Testis (tissue), 3 donors: Measurements from ENCODE around the gene CSAG2. TPM values are rescaled to one million over a fixed set of nuclear protein-coding genes. Genes with fewer than 3 reads are reported as not detected.
"Not testable (repeated sequence)": the region's sequence is repeated elsewhere in the genome, so short reads cannot be mapped to it uniquely, and the experiment has no call there.

Experiments used
- DNase-seq: peaks from one replicate; pipeline ENCODE4 v3.0.0-alpha.2; 2019
- H3K27ac ChIP-seq, 2 donors: fragments of 200-600 bp; sonication (generic); one replicate each; pipeline ENCODE4 v1.5.1; 2019
- H3K27me3 ChIP-seq: fragments of 200-600 bp; sonication (generic); one replicate; pipeline ENCODE4 v1.5.1; 2019
- H3K36me3 ChIP-seq: fragments of 200-600 bp; sonication (generic); one replicate; pipeline ENCODE4 v1.5.1; 2017; ENCODE audit warnings: low read depth; ENCODE audit errors: missing control alignments
- H3K4me1 ChIP-seq: fragments of 200-600 bp; sonication (generic); one replicate; pipeline ENCODE4 v1.5.1; 2019
- H3K4me3 ChIP-seq, 2 donors: fragments of 200-600 bp; sonication (generic); one replicate each; pipeline ENCODE4 v1.5.1; 2017 to 2019
- H3K9me3 ChIP-seq: fragments of 200-600 bp; sonication (generic); one replicate; pipeline ENCODE4 v1.5.1; 2017
- POLR2A ChIP-seq: fragments of 450-650 bp; IDR thresholded peaks from one replicate; pipeline ENCODE4 v1.6.1; 2017; ENCODE audit warnings: antibody characterized with exemption, mild to moderate bottlenecking, moderate library complexity
- WGBS, 2 donors: methylation state at CpG; one replicate each; pipeline ENCODE4 v1.1.5; 2018; 5-methylcytosine and 5-hydroxymethylcytosine counted together
- intact Hi-C: fragments of 100-400 bp; cut with DNase I; formaldehyde crosslinking; loops from one replicate; pipeline ENCODE4 v1.15.1; 2023; ENCODE audit warnings: low total_unique reads
- polyA plus RNA-seq: library from polyadenylated mRNA; stranded (reverse); fragments of 350-450 nt; fragmentation: Illumina TruSeq; extraction: RNeasy Lipid Tissue Mini Kit (QIAGEN cat#74804); gene quantifications from one replicate; pipeline ENCODE4 v1.2.3, GENCODE V29; 2014; ENCODE audit warnings: low read depth, low replicate concordance; ENCODE audit not compliant: insufficient read depth
- total RNA-seq, 2 donors: library from RNA; depleted of rRNA; stranded (reverse); fragments of >200 nt; gene quantifications; one replicate each; pipeline ENCODE4 v1.2.3, GENCODE V29; 2016
- TF ChIP-seq, protein P1 (sequence below), 3 experiments: fragments of 450-650 bp in 2 of 3; fragments of 200-600 bp in 1 of 3; sonication (generic) in 1 of 3; IDR thresholded peaks; one replicate each; pipeline ENCODE4 v1.5.1; 2016 to 2019; ENCODE audit warnings: antibody characterized with exemption in 3 of 3, mild to moderate bottlenecking in 2 of 3, moderate library complexity in 1 of 3

Gene CSAG2
- total and polyA plus RNA-seq, 3 donors from 2014 or later = 0.50 TPM; not detected in 2

DNA sequence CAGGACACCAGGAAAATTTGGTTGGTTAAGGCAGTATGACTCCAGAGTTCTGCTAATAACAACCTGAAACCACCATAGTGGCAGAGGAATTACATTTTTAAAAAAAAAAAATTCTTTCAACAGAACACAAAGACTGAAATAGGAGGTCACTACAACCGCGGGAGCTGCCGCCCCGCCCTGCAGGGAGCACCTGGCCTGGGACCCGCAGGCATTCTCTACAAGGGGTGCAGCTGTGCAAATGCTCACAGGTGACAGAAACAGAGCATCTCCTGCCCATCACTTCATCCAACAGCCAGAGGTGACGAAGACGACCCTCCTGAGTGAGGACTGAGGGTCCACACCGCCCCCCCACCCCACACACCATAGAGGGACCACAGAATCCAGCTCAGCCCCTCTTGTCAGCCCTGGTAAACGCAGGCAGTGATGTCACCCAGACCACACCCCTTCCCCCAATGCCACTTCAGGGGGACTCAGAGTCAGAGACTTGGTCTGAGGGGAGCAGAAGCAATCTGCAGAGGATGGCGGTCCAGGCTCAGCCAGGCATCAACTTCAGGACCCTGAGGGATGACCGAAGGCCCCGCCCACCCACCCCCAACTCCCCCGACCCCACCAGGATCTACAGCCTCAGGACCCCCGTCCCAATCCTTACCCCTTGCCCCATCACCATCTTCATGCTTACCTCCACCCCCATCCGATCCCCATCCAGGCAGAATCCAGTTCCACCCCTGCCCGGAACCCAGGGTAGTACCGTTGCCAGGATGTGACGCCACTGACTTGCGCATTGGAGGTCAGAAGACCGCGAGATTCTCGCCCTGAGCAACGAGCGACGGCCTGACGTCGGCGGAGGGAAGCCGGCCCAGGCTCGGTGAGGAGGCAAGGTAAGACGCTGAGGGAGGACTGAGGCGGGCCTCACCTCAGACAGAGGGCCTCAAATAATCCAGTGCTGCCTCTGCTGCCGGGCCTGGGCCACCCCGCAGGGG lies 10.8 kb downstream of the CSAG2 start, which contains the start of gene MAGEA3:
TSS of gene MAGEA3 (plus strand) at position 843 of the 980 bp plus-strand sequence. CDS start 2,039 bp downstream, outside the sequence.
- H3K4me1 ChIP-seq, H3K27me3 ChIP-seq, H3K9me3 ChIP-seq, DNase-seq, intact Hi-C loops, H3K4me3 ChIP-seq, H3K36me3 ChIP-seq, H3K27ac ChIP-seq: not testable (repeated sequence)
- 75% methylated on average over 5 of the region's 34 CpGs; no CpG with 5 or more reads in 1 of the 2 donors for WGBS, 2 donors

DNA sequence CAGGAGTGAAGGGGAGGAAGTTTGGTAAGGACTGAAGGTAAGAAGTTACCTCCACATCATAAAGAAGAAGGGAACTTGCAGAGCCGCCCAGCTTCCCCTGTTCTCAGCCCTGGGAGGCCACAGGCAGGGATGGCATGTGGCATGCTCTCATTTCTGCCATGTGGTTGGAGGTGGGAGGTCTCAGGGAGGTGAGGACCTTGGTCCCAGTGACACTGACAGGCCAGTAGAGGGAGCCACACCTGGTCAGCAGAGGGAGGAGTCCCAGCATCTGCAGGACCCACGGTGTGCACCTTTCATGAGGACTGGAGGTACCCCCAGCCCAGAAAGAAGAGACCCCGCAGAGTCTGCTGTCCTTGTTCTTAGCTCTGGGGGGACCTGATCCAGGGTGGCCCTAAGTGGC lies 28.1 kb downstream of the CSAG2 start:
- WGBS, 2 donors = no CpG with 5 or more reads among the region's 3 CpGs
- H3K27me3 ChIP-seq, H3K9me3 ChIP-seq, DNase-seq, H3K27ac ChIP-seq, H3K4me3 ChIP-seq, H3K36me3 ChIP-seq, intact Hi-C loops, H3K4me1 ChIP-seq: not testable (repeated sequence)

DNA sequence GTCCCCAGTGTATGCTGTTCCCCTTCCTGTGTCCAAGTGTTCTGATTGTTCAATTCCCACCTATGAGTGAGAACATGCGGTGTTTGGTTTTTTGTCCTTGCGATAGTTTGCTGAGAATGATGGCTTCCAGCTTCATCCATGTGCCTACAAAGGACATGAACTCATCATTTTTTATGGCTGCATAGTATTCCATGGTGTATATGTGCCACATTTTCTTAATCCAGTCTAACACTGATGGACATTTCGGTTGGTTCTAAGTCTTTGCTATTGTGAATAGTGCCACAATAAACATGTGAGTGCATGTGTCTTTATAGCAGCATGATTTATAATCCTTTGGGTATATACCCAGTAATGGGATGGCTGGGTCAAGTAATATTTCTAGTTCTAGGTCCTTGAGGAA lies 34.4 kb downstream of the CSAG2 start:
- intact Hi-C loops, H3K36me3 ChIP-seq, H3K27me3 ChIP-seq, H3K27ac ChIP-seq, H3K4me3 ChIP-seq, H3K4me1 ChIP-seq, DNase-seq, H3K9me3 ChIP-seq: not testable (repeated sequence)
- WGBS, 2 donors = 92 to 93% methylated on average over 3 of the region's 3 CpGs

DNA sequence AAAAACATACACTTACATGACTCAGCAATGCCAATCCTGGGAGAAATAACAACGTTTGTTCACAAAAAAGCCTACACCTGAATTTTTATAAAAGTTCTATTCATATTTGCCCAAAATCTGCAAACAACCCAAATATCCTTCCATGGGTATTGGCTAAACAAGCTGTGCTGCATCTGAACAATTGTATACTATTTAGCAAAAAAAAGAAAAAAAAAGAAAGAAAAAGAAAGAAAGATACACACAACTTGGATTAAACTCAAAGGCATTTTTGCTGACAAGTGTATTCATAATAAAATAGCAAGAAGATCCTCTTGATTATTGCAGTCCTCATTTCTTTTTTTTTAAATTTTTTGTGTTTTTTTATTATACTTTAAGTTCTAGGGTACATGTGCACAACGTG lies 34.9 kb downstream of the CSAG2 start:
- no peak overlapping the region for H3K27ac ChIP-seq
- intact Hi-C loops = no loop called here
- WGBS, 2 donors = 90 to 98% methylated on average over 1 to 2 of the region's 2 CpGs

DNA sequence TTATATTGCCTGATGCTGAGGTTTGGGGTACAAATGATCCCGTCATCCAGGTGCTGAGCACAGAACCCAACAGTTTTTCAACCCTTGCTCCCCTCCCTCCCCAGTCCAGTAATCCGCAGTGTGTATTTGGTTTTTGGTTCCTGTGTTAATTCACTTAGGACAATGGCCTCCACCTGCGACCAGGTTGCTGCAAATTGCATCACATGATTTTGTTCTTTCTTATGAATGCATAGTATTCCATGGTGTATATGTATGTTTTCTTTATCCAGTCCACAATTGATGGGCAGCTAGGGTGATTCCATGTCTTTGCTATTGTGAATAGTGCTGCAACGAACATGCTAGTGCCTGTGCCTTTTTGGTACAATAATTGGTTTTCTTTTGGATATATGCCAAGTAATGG lies 46.0 kb downstream of the CSAG2 start:
- Histone ChIP-seq H3K9me3 (no peaks in the 10 kb centered on the region), H3K4me1 (no peaks in the 10 kb centered on the region), H3K27me3 (no peaks in the 10 kb centered on the region), H3K36me3 (no peaks in the 10 kb centered on the region), H3K4me3 (no peak overlapping the region), H3K27ac (no peak overlapping the region)
- intact Hi-C loops = no loop called here
- no peak for TF ChIP-seq POLR2A
- TF ChIP-seq, protein P1, sequence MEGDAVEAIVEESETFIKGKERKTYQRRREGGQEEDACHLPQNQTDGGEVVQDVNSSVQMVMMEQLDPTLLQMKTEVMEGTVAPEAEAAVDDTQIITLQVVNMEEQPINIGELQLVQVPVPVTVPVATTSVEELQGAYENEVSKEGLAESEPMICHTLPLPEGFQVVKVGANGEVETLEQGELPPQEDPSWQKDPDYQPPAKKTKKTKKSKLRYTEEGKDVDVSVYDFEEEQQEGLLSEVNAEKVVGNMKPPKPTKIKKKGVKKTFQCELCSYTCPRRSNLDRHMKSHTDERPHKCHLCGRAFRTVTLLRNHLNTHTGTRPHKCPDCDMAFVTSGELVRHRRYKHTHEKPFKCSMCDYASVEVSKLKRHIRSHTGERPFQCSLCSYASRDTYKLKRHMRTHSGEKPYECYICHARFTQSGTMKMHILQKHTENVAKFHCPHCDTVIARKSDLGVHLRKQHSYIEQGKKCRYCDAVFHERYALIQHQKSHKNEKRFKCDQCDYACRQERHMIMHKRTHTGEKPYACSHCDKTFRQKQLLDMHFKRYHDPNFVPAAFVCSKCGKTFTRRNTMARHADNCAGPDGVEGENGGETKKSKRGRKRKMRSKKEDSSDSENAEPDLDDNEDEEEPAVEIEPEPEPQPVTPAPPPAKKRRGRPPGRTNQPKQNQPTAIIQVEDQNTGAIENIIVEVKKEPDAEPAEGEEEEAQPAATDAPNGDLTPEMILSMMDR (IDR thresholded peaks at IDR 0.05) = no peak
- DNase-seq = no peak
- 60 to 94% methylated on average over 3 to 4 of the region's 4 CpGs for WGBS, 2 donors

More for the DNA sequence above, 34.9 kb downstream of the CSAG2 start:
- H3K36me3 ChIP-seq = no peaks in the 10 kb centered on the region
- no peaks in the 10 kb centered on the region for H3K9me3 ChIP-seq
- H3K4me3 ChIP-seq = no peak overlapping the region
- no peaks in the 10 kb centered on the region for H3K4me1 ChIP-seq
- TF ChIP-seq, protein P1 (IDR thresholded peaks at IDR 0.05) = no peak
- TF ChIP-seq POLR2A = no peak
- H3K27me3 ChIP-seq = no peaks in the 10 kb centered on the region
- DNase-seq = no peak

DNA sequence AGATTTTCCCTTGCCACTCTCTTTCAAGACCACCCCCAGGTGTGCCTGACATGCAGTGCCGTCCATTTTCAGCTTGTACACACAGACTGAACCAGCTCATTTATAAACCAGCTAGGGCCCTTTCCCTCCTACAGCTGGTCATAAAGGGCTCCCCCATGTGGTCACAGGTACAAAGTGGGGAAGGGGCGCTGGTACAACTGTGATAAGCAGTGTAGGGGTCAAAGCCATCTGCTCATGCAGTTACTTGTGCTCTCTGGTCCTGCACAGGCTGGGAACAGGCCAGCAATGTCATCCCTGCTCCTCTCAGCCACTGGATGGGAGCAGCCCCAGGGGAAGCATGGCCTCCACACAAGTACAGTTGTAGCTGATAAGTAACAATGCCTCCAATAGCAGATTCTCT lies 50.8 kb downstream of the CSAG2 start:
- Histone ChIP-seq H3K9me3 (no peaks in the 10 kb centered on the region), H3K4me3 (no peak overlapping the region), H3K27me3 (no peaks in the 10 kb centered on the region), H3K4me1 (no peaks in the 10 kb centered on the region), H3K36me3 (no peaks in the 10 kb centered on the region), H3K27ac (no peak overlapping the region)
- 43 to 49% methylated on average over 2 of the region's 2 CpGs for WGBS, 2 donors
- intact Hi-C loops = no loop called here
- TF ChIP-seq, protein P1 (IDR thresholded peaks at IDR 0.05) = no peak
- TF ChIP-seq POLR2A = no peak
- DNase-seq = no peak

Other genes starting within 250 kb of the CSAG2 start
- gene GABRQ, start 71.4 kb downstream of the CSAG2 start, total RNA-seq = 1 to 10 TPM; 3.5 to 9.6 TPM
- 2.4 TPM for gene GABRQ, start 71.4 kb downstream of the CSAG2 start, polyA plus RNA-seq
- 10 to 100 TPM; 16.0 to 16.3 TPM for gene MAGEA3, start 10.5 kb downstream of the CSAG2 start, total RNA-seq
- 16.1 TPM for gene MAGEA3, start 10.5 kb downstream of the CSAG2 start, polyA plus RNA-seq
- gene MAGEA2B, start 5.4 kb upstream of the CSAG2 start, total RNA-seq = 1 to 10 TPM; 2.1 to 8.6 TPM
- 4.9 TPM for gene MAGEA2B, start 5.4 kb upstream of the CSAG2 start, polyA plus RNA-seq
- gene CSAG1, start 24.4 kb upstream of the CSAG2 start, total RNA-seq = under 1 TPM in 1 of 2 donors, not detected in 1; 0.50 TPM
- gene CSAG1, start 24.4 kb upstream of the CSAG2 start, polyA plus RNA-seq = 3.3 TPM
- 10 to 100 TPM in 1 of 2 donors, 1 to 10 TPM in 1; 8.9 to 11.4 TPM for gene MAGEA12, start 24.5 kb upstream of the CSAG2 start, total RNA-seq
- gene MAGEA12, start 24.5 kb upstream of the CSAG2 start, polyA plus RNA-seq = 5.6 TPM
- 1 to 10 TPM; 6.1 to 9.2 TPM for gene MAGEA2, start 44.6 kb upstream of the CSAG2 start, total RNA-seq
- 6.2 TPM for gene MAGEA2, start 44.6 kb upstream of the CSAG2 start, polyA plus RNA-seq
- gene CSAG3, start 49.9 kb upstream of the CSAG2 start, total RNA-seq = 1 to 10 TPM; 1.9 to 6.0 TPM
- gene CSAG3, start 49.9 kb upstream of the CSAG2 start, polyA plus RNA-seq = 6.0 TPM
- gene MAGEA6, start 60.4 kb upstream of the CSAG2 start, total RNA-seq = 10 to 100 TPM; 11.0 to 11.3 TPM
- 13.4 TPM for gene MAGEA6, start 60.4 kb upstream of the CSAG2 start, polyA plus RNA-seq
- gene CETN2, start 121.5 kb upstream of the CSAG2 start, total RNA-seq = 10 to 100 TPM; 27.0 to 32.4 TPM
- gene CETN2, start 121.5 kb upstream of the CSAG2 start, polyA plus RNA-seq = 43.8 TPM
- 10 to 100 TPM; 14.6 to 17.9 TPM for gene NSDHL, start 121.8 kb upstream of the CSAG2 start, total RNA-seq
- gene NSDHL, start 121.8 kb upstream of the CSAG2 start, polyA plus RNA-seq = 20.0 TPM
- gene ZNF185, start 188.8 kb upstream of the CSAG2 start, total RNA-seq = 1 to 10 TPM; 5.9 to 6.9 TPM
- 11.1 TPM for gene ZNF185, start 188.8 kb upstream of the CSAG2 start, polyA plus RNA-seq